GM21515 (cell line): Measurements from ENCODE around the gene RDM1.

ENCODE experiments used
- ATAC-seq: cut with Tn5 transposase; IDR thresholded peaks from one replicate; pipeline ENCODE4 v1.9.1; 2021; ENCODE audit not compliant: unreplicated experiment

RDM1 gene

GRCh38 chr17:35875072-35875799 lies 55.3 kb downstream of the RDM1 start:
- ATAC-seq: no peak

- ATAC-seq: no peak
These were observed 58.2 kb downstream of the RDM1 start for GRCh38 chr17:35872196-35872980.

- ATAC-seq: no peak
These were observed 59.4 kb downstream of the RDM1 start for GRCh38 chr17:35870906-35871819.

GRCh38 chr17:35868737-35869136 lies 61.8 kb downstream of the RDM1 start, which contains the start of gene HEATR9:
Gene HEATR9 (minus strand): TSS chr17:35868891. CDS start chr17:35868742, 149 bp downstream.
- no peak for ATAC-seq
